OCI-LY1 (cell line): ENCODE data around the gene CFAP141.

Experiments
- H2AFZ ChIP-seq: fragments of 200-600 bp; sonication (generic), shearing (Covaris generic); 2 replicates; pipeline ENCODE4 v1.6.0; 2014; ENCODE audit warnings: antibody characterized with exemption, mild to moderate bottlenecking, low read length
- H3F3A ChIP-seq: fragments of 200-600 bp; sonication (generic), shearing (Covaris generic); 2 replicates; pipeline ENCODE4 v1.6.0; 2014; ENCODE audit warnings: mild to moderate bottlenecking, antibody characterized with exemption, low read length, moderate library complexity; ENCODE audit not compliant: insufficient read depth
- H3K27ac ChIP-seq: fragments of 200-600 bp; sonication (generic); 2 replicates; pipeline ENCODE4 v1.5.1; 2014; ENCODE audit warnings: low read length, mixed run types, mild to moderate bottlenecking, low read depth; ENCODE audit not compliant: poor library complexity, severe bottlenecking
- H3K27me3 ChIP-seq: fragments of 200-600 bp; sonication (generic); 2 replicates; pipeline ENCODE4 v1.6.0; 2014; ENCODE audit warnings: antibody characterized with exemption, mild to moderate bottlenecking, low read length, moderate library complexity; ENCODE audit not compliant: insufficient read depth
- H3K36me3 ChIP-seq: fragments of 200-600 bp; sonication (generic); 2 replicates; pipeline ENCODE4 v1.6.1; 2014; ENCODE audit warnings: mild to moderate bottlenecking, antibody characterized with exemption, low read length, moderate library complexity, mixed read lengths; ENCODE audit not compliant: insufficient read depth
- H3K4me1 ChIP-seq: fragments of 200-600 bp; sonication (generic); 2 replicates; pipeline ENCODE4 v1.5.1; 2014; ENCODE audit warnings: mild to moderate bottlenecking, low read length, moderate library complexity; ENCODE audit not compliant: insufficient read depth, severe bottlenecking
- H3K4me2 ChIP-seq: fragments of 200-600 bp; sonication (generic), shearing (Covaris generic); 2 replicates; pipeline ENCODE4 v1.6.1; 2014; ENCODE audit warnings: low read length
- H3K4me3 ChIP-seq: fragments of 200-600 bp; sonication (generic); 2 replicates; pipeline ENCODE4 v1.5.1; 2014; ENCODE audit warnings: low read length, low read depth, mild to moderate bottlenecking, mixed read lengths; ENCODE audit not compliant: poor library complexity, severe bottlenecking
- H3K79me2 ChIP-seq: fragments of 200-600 bp; shearing (Covaris generic); 2 replicates; pipeline ENCODE4 v1.6.1; 2016; ENCODE audit warnings: mixed run types, low read length, mixed read lengths; ENCODE audit not compliant: insufficient read depth
- H3K9ac ChIP-seq: fragments of 200-600 bp; sonication (generic), shearing (Covaris generic); 2 replicates; pipeline ENCODE4 v1.6.1; 2014; ENCODE audit warnings: mild to moderate bottlenecking, low read length, mixed read lengths
- H3K9me2 ChIP-seq: fragments of 200-600 bp; sonication (generic), shearing (Covaris generic); 2 replicates; pipeline ENCODE4 v1.6.1; 2014; ENCODE audit warnings: low read depth, mild to moderate bottlenecking, low read length, mixed read lengths
- H3K9me3 ChIP-seq: fragments of 200-600 bp; shearing (Covaris generic); 2 replicates; pipeline ENCODE4 v1.6.1; 2014; ENCODE audit warnings: low read length, mixed read lengths
- H4K20me1 ChIP-seq: fragments of 200-600 bp; sonication (generic), shearing (Covaris generic); 2 replicates; pipeline ENCODE4 v1.6.0; 2016; ENCODE audit warnings: mild to moderate bottlenecking, low read length; ENCODE audit not compliant: insufficient read depth
- EZH2 ChIP-seq: fragments of 200-600 bp; sonication (generic), shearing (Covaris generic); IDR thresholded peaks from 2 replicates; pipeline ENCODE4 v1.8.0; 2017; ENCODE audit warnings: borderline replicate concordance, mixed run types, mild to moderate bottlenecking, antibody characterized with exemption, low read length, moderate library complexity, mixed read lengths
- TF ChIP-seq, protein P1 (sequence below): fragments of 200-600 bp; sonication (generic), shearing (Covaris generic); IDR thresholded peaks from 2 replicates; pipeline ENCODE4 v1.5.1; 2017; ENCODE audit warnings: mild to moderate bottlenecking, antibody characterized with exemption, low read length, moderate library complexity, mixed read lengths

Gene CFAP141

DNA sequence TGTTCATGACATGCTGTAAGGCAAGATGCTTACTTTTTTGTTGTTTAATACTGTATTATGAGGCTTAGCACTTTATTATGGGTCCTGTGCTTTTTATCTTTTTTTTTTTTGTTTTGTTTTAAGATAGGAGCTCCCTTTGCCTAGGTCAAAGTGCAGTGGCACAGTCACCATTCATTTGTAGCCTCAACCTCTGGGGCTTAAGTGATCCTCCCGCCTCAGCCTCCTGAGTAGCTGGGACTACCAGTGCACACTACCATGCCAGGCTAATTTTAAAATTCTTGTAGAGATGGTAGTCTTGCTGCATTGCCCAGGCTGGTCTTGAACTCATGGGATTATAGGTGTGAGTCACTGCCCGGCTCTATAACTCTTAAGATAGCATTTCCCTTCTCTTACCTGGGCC lies 19.2 kb upstream of the CFAP141 start:
- H3K4me1 ChIP-seq = peaks cover 26% of the 10 kb centered on the region
- no peak overlapping the region for H2AFZ ChIP-seq
- no peaks in the 10 kb centered on the region for H4K20me1 ChIP-seq
- H3F3A ChIP-seq = no peaks in the 10 kb centered on the region
- no peaks in the 10 kb centered on the region for H3K27me3 ChIP-seq
- no peak overlapping the region for H3K4me2 ChIP-seq
- H3K36me3 ChIP-seq = peaks cover 85% of the 10 kb centered on the region
- no peak overlapping the region for H3K4me3 ChIP-seq
- H3K9me2 ChIP-seq = no peaks in the 10 kb centered on the region
- no peaks in the 10 kb centered on the region for H3K9me3 ChIP-seq
- no peak overlapping the region for H3K27ac ChIP-seq
- peaks cover 55% of the 10 kb centered on the region for H3K79me2 ChIP-seq
- TF ChIP-seq, protein P1, sequence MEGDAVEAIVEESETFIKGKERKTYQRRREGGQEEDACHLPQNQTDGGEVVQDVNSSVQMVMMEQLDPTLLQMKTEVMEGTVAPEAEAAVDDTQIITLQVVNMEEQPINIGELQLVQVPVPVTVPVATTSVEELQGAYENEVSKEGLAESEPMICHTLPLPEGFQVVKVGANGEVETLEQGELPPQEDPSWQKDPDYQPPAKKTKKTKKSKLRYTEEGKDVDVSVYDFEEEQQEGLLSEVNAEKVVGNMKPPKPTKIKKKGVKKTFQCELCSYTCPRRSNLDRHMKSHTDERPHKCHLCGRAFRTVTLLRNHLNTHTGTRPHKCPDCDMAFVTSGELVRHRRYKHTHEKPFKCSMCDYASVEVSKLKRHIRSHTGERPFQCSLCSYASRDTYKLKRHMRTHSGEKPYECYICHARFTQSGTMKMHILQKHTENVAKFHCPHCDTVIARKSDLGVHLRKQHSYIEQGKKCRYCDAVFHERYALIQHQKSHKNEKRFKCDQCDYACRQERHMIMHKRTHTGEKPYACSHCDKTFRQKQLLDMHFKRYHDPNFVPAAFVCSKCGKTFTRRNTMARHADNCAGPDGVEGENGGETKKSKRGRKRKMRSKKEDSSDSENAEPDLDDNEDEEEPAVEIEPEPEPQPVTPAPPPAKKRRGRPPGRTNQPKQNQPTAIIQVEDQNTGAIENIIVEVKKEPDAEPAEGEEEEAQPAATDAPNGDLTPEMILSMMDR = no peak
- no peak overlapping the region for H3K9ac ChIP-seq

GRCh38 chr1:154223621-154224020 lies 17.5 kb upstream of the CFAP141 start:
- Histone ChIP-seq H2AFZ (no peak overlapping the region), H3K27me3 (no peaks in the 10 kb centered on the region), H3F3A (no peaks in the 10 kb centered on the region), H3K4me1 (peaks cover 37% of the 10 kb centered on the region), H3K9ac (0 out of 2 replicates have a peak overlapping the region, but pooled peaks have one; percentile 6), H3K4me3 (no peak overlapping the region), H4K20me1 (no peaks in the 10 kb centered on the region), H3K9me3 (no peaks in the 10 kb centered on the region), H3K4me2 (peak overlapping the region; percentile 84), H3K79me2 (peaks cover 71% of the 10 kb centered on the region), H3K36me3 (peaks cover 75% of the 10 kb centered on the region), H3K27ac (no peak overlapping the region), H3K9me2 (no peaks in the 10 kb centered on the region)
- TF ChIP-seq, protein P1 = no peak
- TF ChIP-seq EZH2 = no peak

GRCh38 chr1:154222918-154223317 lies 16.8 kb upstream of the CFAP141 start:
- Histone ChIP-seq H3F3A (no peaks in the 10 kb centered on the region), H2AFZ (no peak overlapping the region), H3K4me3 (peak overlapping the region; percentile 91), H3K9me2 (no peaks in the 10 kb centered on the region), H3K27ac (no peak overlapping the region), H3K79me2 (peaks cover 78% of the 10 kb centered on the region), H3K9me3 (no peaks in the 10 kb centered on the region), H3K36me3 (peaks cover 75% of the 10 kb centered on the region), H3K4me1 (peaks cover 44% of the 10 kb centered on the region), H4K20me1 (no peaks in the 10 kb centered on the region), H3K4me2 (peak overlapping the region; percentile 84), H3K9ac (no peak overlapping the region), H3K27me3 (no peaks in the 10 kb centered on the region)
- TF ChIP-seq EZH2 = no peak
- TF ChIP-seq, protein P1 = no peak
